HG03575 (cell line): ENCODE results near the gene CMKLR1.

Source experiments
- ATAC-seq: cut with Tn5 transposase; IDR thresholded peaks from one replicate; pipeline ENCODE4 v1.9.1; 2021; ENCODE audit not compliant: unreplicated experiment, insufficient number of reproducible peaks, low FRiP score; ENCODE audit errors: extremely low read depth

The CMKLR1 gene

DNA sequence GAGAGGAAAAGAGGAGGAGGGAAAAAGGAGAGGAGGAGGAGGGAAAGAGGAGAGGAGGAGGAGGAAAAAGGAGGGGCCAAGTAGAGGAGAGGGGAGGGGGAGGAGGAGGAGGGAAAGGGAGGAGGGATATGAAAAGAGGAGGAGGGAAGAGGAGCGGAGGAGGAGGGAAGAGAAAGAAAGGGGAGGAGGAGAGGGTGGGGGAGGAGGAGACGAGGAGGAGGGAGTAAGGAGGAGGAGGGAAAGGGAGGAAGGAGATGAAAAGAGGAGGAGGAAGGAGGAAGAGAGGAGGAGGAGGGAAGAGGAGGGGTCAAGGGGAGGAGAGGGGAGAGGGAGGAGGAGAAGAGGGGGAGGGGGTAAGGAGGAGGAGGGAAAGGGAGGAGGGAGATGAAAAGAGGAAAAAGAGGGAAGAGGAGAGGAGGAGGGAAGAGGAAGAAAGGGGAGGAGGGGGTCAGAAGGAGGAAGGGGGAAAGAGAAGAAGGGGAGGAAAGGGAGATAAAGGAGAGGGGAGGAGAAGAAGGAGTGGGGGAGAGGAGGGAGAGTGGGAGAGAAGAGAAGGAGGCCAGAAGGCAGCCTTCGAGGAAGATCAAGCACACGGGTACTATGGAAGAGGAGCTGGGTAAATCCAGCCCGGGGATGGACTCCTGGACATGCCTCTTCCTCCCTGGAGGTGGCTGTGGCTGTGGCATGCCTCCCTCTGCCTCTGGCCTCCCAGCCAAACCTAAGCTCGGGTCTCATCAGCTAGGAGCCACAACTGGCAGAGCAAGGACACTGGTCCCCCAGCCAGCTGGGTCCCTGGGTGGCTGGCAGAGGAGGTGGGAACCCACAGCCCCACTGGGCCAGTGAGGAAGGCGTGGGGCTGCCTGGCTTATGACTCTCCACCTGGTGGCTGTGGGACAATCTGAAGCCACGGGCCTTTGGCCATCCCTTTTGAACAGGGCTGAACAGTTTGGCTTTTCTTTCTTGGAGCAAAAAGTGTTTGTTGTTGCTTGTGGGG, 3.0 kb upstream of the CMKLR1 start:
- ATAC-seq, result no peak

DNA sequence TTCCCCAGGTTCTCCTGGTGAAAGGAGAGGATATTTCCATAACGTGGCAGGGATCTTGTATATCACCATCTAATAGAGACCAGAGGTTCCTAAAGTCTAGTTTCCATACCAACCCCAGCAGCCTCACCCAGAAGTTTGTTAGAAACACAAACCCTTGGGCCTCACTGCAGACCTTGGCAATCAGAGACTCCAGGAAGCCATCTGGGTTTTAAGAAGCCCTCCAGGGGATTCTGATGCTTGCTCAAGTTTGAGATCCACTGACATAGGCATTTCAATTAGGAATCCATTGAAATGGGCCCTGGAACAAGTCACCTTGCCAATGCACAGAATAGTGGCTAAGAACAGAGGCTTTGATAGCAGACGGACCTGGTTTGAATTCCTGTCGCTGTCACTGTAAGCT, 2.2 kb upstream of the CMKLR1 start:
- no peak for ATAC-seq

DNA sequence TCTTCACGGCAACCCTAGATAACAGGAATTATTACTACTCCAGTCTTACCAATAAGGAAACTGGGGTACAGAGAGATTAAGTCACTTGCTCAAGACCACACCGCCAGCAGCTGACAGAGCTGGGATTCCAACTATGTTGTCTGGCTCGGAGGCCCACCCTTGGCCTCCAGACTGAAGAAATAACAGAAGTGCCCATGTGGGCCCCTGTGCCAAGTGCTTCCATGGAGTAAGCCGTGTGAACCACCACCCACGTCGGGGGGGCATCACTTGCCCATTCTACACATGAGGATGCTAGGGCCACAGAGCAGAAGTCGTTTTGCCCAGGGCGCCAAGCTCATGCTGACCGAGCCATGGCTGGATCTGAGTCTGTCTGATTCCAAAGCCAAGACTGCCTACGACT, 926 bp upstream of the CMKLR1 start:
- no peak for ATAC-seq

DNA sequence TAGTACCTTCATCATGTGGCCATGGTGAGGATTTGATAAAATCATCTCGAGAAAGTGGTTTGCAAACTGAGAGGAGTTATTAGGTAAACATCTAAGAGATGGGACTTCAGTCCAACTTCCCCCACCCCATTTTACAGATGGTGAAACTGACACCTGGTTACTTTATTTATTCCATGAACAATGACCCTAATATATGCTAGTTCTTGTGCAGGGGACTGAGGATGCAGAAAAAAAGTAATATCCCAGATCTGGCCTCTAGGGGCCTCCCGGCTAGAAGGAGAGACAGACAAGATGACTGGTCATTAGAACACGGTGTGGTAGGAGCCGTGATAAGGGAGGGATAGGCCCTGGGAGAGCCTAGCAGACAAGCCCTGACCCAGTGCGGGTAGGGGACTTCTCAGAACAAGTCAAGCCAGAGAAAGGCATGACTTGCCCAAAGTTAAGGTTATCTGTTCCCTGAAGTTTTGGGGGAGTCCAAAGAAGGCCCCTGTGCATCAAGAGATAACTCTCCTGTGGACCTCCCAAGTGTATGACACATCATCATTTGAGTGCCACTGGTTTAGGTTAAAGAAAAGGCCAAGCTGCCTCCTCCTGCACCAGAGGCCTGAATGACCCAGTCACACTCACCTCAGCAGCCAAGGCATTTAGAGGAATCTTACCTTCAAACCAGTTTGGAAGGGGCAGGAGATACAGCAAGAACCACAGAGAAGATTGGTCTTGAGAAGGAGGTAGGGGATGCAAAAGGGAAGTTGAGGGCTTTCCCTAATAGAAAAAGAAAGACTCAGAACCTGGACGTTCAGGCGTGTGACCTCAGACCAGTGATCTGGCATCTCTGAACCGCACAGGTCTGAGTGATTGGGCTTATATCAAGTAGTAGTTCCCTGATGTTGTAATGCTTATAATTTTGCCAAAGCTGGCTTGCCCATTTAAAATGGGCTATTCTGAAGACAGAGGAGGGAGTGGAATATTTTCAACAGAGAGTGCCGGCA, 1.6 kb downstream of the CMKLR1 start:
- ATAC-seq, result no peak

DNA sequence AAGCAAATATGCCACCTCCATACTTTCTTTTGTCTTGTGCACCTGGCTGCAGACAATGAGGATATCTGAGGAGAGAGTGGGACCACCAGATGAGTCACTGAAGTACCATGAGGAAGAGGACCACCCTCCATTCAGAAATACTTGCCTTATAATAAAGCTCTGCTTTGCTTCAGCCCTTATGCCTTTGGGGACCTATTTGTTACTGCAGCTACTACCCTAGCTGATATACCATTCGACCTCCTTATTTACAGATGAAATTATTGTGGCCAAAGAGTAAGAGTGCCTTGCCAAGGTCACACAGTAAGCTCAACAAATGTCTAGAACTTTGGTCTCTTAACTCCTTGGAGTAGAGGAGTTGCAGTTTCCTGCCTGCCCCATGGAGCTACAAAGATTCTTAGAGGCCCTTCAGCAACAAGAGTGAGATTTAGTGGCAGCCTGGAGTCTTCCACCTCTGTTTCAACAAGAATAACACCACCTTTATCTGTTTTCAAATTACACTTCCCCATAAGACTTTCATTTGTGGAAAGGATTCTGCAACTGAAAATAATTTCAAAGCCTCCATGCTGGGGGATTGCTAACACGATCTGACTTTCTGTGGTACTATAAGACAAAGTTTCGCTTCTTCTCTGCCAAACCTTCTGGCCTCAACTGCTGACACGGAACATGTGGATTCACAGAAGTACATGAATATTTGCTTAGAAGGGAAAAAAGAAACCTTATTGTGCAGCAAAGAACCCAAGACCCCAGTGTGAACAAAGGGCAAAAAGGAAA, 3.6 kb downstream of the CMKLR1 start:
- ATAC-seq, result peak; percentile 41

DNA sequence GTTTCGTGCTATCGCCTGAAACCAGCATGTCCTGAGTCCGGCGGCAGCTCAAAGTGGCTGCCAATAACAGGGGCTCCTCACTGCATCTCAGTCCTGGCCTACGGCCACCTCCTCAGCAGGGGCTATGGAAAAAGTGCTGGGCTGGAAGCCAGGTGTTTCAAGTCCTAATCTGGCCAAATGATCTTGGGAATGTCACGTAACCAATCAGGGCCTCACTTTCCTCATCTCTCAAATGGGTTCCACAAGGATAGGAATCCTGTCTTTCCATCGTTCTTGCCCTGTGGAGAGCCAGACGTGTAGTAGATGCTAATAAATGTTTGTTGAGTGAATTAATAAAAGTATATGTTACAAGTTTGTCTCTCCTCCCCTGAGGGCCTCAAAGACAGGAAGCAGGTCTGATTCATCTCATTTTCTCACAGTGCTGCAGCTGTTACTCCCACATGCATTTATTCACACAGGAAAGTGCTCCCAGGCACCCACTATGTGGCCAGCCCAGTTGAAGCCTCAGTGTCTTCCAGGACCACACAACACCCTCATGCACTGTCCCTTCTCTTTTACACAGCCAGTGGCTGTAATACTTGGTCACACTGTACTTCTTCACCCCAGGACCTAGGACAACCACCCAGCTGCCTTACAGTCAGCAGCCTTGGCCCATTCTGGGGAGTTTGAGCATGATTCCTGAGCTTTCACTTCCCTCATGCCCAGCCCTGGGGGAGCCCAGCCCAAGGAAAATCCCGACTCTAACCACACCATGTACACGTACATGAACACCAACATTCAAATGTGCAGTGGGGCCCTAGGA, 5.0 kb downstream of the CMKLR1 start:
- peak; percentile 31 for ATAC-seq

DNA sequence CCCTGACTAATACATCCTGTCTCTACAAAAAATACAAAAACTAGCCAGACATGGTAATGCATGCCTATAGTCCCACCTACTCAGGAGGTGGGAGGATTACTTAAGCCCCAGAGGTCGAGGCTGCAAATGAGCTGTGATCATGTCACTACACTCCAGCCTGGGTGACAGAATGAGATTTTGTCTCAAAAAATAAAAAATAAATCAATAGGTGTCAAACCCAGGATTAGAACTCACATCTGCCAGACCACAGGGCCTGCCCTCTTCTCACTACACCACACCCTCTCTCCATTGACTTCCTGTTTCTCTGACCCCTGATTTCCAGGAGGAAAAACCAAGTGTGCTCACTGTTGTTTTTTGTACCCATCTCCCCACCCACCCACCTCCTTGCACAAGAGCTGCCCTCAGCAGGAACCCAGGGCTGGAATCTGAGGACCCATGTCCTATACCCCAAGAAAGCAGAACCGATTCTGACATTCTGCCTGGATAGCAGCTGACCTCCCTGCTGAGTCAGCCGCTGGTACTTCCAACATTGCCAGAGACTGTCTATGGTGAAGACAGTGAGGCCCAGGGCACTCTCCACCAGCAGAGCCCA, 6.2 kb downstream of the CMKLR1 start:
- no peak for ATAC-seq

DNA sequence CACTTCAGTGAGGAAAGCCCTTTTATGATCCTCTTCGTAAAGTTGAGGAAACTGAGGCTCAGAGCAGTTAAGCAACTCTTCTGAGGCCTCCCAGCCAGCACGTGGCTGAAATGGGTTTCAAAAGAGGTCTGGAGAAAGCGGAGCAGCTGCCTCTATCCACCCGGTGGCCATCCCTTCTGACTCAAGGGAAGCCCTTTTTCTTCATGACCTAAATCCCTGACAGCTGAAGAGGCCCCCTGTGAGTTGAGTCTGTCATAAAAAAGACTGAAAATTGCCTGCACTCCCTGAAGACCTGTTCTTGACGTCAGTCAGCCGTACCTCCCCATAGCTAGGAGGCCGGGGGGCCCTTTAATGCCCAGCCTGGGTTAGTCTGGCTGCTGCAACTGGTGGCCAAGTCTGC, 10.7 kb downstream of the CMKLR1 start:
- ATAC-seq, result no peak

DNA sequence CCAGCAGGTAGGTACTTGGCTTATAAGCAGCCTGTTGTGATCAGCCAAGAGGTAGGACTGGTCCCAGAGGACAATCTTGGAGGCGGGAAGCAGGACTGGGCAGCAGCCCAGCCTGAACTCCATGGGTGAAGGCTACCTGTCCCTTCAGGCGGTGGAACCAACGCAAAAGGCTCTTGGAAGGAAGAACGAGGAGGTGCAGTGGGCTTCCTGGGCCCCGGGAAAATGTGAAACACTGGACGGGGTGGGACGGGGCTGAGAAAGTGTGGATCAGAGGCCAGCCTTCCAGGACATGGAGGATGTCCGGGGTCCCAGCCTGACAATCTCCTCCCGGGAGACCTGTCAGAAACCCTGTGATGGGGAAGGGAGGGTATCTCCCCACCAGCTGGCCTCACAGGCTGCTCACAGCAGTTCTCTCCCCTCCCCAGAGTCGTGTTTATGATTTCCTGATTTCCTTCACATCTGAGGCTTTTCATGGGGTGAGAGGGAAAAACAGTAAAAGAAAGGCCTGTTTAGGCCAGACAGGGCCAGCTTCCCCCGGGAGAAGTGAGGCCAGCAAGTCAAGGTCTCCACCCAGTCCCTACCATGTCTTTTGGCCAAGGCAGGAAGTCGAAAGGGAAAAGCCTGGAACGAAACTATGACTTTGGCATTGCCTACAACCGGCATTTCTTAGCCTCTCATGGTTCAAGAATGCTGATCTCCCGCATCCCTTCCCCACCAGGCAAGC, 11.3 kb downstream of the CMKLR1 start:
- no peak for ATAC-seq

DNA sequence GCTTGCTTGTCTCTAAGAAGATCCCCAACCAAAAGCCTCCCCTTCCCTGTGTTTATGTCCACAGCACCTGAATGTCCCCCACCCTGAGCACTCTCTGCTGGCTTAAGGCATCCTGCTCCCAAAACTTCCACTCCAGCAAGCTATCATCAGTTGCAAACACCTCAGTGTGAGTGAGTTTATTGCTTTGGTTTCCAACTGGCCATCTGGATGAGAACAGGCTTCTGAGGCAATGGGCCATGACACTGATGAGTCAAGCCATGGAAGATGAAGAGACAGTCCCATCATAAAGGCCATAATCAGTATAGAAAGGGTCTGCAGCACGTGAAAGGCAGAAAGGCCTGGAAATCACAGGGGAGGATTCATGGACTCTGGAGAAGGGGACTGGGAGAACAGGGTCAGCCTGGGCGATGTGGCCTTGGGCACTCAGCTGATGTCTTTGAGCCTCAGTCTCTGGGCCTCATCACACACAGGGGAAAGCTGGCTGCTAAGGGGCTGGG, 12.8 kb downstream of the CMKLR1 start:
- no peak for ATAC-seq

DNA sequence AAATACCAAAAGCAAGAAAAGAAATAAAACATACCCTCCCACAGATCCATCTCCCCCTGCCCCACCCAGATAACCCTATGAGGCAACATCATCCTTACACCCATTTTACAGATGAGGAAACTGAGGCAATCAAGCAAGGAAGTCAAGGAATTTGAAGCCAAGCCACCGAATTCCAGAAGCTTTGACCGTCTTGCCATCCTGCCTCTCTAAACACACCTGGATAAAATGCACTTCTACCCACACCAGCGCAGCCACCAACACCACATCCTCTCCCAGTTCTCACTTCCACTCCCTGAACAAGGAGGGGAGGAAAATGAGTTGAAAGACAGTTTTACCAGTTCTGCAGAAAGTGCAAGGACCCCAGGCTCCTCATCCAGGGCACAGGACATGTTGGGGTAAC, 13.6 kb downstream of the CMKLR1 start:
- no peak for ATAC-seq

DNA sequence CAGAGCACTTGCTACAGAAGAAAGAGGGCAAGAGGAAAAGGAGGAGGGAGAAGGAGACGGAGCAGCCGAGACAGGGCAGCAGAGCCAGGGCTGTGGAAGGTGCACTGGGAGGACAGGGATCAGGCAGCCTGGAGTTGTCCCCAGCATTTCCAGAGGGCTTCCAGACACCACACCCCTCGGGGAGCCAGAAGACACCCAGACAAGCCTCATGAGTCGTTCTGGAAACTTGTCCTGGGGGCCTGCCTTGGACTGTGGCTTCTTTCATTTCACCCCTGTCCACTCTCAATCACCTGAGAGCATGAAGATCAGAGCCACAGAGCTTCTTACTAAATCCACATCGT, 14.1 kb downstream of the CMKLR1 start:
- ATAC-seq, result no peak

DNA sequence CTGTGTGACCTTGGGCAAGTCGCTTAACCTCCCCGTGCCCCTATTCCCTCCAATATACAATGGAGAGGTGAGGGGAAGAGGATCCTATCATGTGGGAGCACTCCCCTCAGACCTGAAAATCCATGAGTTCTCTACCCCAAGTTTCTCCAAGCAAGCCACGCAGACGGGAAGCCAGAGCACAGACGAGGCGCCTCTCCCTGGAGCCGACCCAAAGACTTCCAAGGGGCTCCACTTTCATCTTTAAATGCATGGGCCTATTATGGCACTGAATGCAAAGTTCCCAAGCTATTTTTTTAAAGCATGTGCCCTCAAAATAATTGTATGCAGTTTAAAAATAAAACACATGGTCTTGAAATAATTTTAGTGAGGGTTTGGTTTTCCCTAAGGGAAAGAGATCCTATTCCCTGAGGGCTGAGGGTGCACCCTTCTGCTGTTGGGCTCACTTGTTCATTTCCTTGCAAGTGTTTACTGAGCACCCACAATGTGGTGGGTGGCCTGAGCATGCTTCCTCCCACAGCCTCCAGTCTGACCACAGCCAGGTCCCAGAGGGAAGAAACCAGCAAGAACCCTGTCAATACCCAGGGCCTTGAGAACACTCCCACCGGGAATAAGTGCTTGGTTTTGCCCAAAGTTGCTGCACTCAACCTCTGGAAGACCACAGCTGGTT, 14.6 kb downstream of the CMKLR1 start:
- ATAC-seq, result no peak

DNA sequence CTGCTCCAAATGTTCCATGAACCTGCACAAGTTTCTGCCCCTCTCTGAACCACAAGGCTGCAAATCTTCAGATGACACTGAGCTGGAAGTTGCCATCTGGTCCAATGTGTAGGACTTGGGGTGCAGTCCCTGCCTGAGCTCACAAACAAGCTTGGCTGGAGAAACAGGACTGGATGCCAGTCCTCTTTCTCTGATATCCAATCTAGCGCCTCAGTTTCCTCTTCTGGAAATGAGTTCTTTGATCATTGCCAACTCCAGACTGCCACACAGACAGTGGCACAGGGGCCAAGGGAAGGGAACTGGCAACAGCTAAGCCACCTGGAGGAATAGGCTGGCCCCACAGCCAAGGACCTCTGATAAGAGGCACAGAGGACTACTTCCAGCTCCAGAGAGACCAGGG, 15.5 kb downstream of the CMKLR1 start:
- no peak for ATAC-seq

DNA sequence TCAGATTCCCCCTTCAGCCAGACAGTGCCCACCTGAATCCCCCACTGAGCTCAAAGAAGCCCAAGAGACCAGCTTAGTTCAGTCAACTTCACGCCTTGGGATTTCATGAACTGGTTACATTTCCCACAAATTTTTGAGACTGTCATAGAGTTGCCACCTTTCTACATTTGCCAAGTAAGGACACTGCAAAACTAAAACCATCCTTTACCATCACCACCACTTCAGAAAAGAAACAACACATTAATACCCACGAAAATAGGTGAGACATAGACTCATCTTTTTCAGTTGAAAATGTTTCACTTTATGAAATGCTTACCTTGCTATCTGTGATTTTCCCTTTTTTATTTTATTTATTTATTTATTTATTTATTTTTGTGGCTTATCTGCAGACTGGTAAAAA, 16.1 kb downstream of the CMKLR1 start:
- no peak for ATAC-seq

DNA sequence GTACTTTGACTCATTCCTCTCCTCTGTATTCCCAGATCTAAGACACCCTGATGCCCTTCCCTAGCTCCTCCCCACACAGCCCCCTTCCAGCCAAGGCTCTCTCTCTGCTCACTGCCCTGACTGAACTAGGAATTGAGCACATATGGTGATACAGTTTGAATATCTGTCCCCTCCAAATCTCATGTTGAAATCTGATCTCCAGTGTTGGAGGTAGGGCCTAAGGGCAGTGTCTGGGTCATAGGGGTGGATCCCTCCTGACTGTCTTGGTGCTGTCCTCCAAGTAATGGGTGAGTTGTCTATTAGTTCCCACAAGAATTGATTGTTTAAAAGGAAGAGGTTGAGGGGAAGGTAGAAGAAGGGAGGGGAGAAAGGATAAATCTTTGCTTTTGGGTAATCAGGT, 17.4 kb downstream of the CMKLR1 start:
- ATAC-seq, result no peak
